H1 (cell line): Measurements from ENCODE around the gene RHBDF2. TPM values are rescaled to one million over a fixed set of nuclear protein-coding genes. Genes with fewer than 3 reads are reported as not detected.
A peak's percentile ranks its signal among the peaks of the same experiment; 100 is the strongest.

Source experiments
- CTCF ChIA-PET: fragments of 300-600 bp; sonication (Branson Sonifier 250); formaldehyde crosslinking; loops from one replicate; lab custom pipeline; 2021; ENCODE audit not compliant: partially characterized antibody; lab: Charles Lee
- POLR2A ChIA-PET: fragments of 300-600 bp; sonication (Branson Sonifier 250); formaldehyde crosslinking; loops from one replicate; lab custom pipeline; 2021; ENCODE audit warnings: inconsistent platforms; ENCODE audit not compliant: partially characterized antibody; lab: Charles Lee
- DNase-seq, 2 experiments: peaks; one replicate each; pipeline versions ENCODE4 v3.0.0 to v3.0.0-alpha.2; 2010 to 2022; ENCODE audit warnings: low spot score in 2 of 2, low read depth in 1 of 2, mixed read lengths in 1 of 2
- FAIRE-seq: peaks from 2 replicates; lab custom pipeline; 2011; peaks lifted over from hg19 to GRCh38; lab: Jason Lieb, UNC
- H2AFZ ChIP-seq: 2 replicates; pipeline ENCODE4 v1.8.1; 2012; ENCODE audit warnings: low read length, inconsistent platforms
- H2AK5ac ChIP-seq: 2 replicates; pipeline ENCODE4 v1.6.1; 2013; ENCODE audit warnings: low read depth, low read length
- H2BK120ac ChIP-seq: replicated peaks from 2 replicates; pipeline ENCODE3; 2013; ENCODE audit warnings: low read depth, low read length, inconsistent platforms
- H2BK12ac ChIP-seq: 2 replicates; pipeline ENCODE4 v1.6.1; 2013; ENCODE audit warnings: low read depth, low read length
- H2BK15ac ChIP-seq: 2 replicates; pipeline ENCODE4 v1.6.1; 2013; ENCODE audit warnings: low read length
- H2BK20ac ChIP-seq: 2 replicates; pipeline ENCODE4 v1.6.1; 2013; ENCODE audit warnings: low read length
- H2BK5ac ChIP-seq: 2 replicates; pipeline ENCODE4 v1.6.1; 2013; ENCODE audit warnings: low read depth, low read length
- H3K14ac ChIP-seq: 2 replicates; pipeline ENCODE4 v1.6.1; 2013; ENCODE audit warnings: inconsistent platforms; ENCODE audit not compliant: insufficient read length
- H3K18ac ChIP-seq: 2 replicates; pipeline ENCODE4 v1.6.1; 2013; ENCODE audit warnings: low read length; ENCODE audit errors: extremely low read depth
- H3K23ac ChIP-seq: 2 replicates; pipeline ENCODE4 v1.6.1; 2013; ENCODE audit warnings: inconsistent platforms; ENCODE audit not compliant: insufficient read length
- H3K23me2 ChIP-seq: 2 replicates; pipeline ENCODE4 v1.6.1; 2013; ENCODE audit warnings: low read depth, low read length
- H3K27ac ChIP-seq: 2 replicates; pipeline ENCODE4 v1.6.1; 2011; ENCODE audit warnings: low read depth, low read length, inconsistent platforms
- H3K27me3 ChIP-seq, 4 experiments: replicated peaks in 1 of 4; 1 replicate in 1 of 4; 2 replicates in 3 of 4; pipeline versions ENCODE4 v1.6.1 to v1.8.1; 2011 to 2013; ENCODE audit warnings: low read length in 3 of 4, mild to moderate bottlenecking in 3 of 4, inconsistent platforms in 2 of 4, mixed read lengths in 2 of 4, moderate library complexity in 1 of 4; ENCODE audit not compliant: control insufficient read depth in 3 of 4, insufficient read depth in 3 of 4; ENCODE audit errors: extremely low read depth in 1 of 4
- H3K36me3 ChIP-seq, 4 experiments: 2 replicates each; pipeline versions ENCODE4 v1.6.1 to v1.8.1; 2011 to 2013; ENCODE audit warnings: mild to moderate bottlenecking in 4 of 4, low read length in 3 of 4, moderate library complexity in 2 of 4, control low read depth in 1 of 4, inconsistent platforms in 1 of 4; ENCODE audit not compliant: insufficient read depth in 4 of 4, control insufficient read depth in 2 of 4
- H3K4ac ChIP-seq: replicated peaks from 2 replicates; pipeline ENCODE3; 2013; ENCODE audit warnings: low read length, low read depth, mixed read lengths, inconsistent platforms; ENCODE audit not compliant: insufficient read length
- H3K4me1 ChIP-seq, 4 experiments: replicated peaks in 1 of 4; 1 replicate in 1 of 4; 2 replicates in 3 of 4; pipeline versions ENCODE4 v1.6.1 to v1.8.1; 2011 to 2013; ENCODE audit warnings: low read length in 3 of 4, inconsistent platforms in 2 of 4, mixed read lengths in 1 of 4; ENCODE audit not compliant: insufficient read depth in 4 of 4, control insufficient read depth in 3 of 4
- H3K4me2 ChIP-seq, 2 experiments: 2 replicates each; pipeline versions ENCODE4 v1.6.1 to v1.8.1; 2011 to 2013; ENCODE audit warnings: low read depth in 2 of 2, low read length in 2 of 2, control low read depth in 1 of 2, inconsistent platforms in 1 of 2, mild to moderate bottlenecking in 1 of 2; ENCODE audit not compliant: insufficient read depth in 1 of 2
- H3K4me3 ChIP-seq, 4 experiments: fragments of 200-600, 300-600 bp in 1 of 4; sonication (generic), shearing (Covaris generic), sonication (Bioruptor Twin) in 1 of 4; 2 replicates each; pipeline versions ENCODE4 v1.5.1 to v1.8.1; 2011 to 2016; ENCODE audit warnings: low read length in 4 of 4, low read depth in 3 of 4, control low read depth in 2 of 4, inconsistent platforms in 2 of 4, mild to moderate bottlenecking in 2 of 4, mixed read lengths in 1 of 4, moderate library complexity in 1 of 4; ENCODE audit not compliant: insufficient read depth in 2 of 4; ENCODE audit errors: extremely low read depth in 1 of 4
- H3K56ac ChIP-seq: replicated peaks from 2 replicates; pipeline ENCODE3; 2013; ENCODE audit warnings: low read depth, mild to moderate bottlenecking, mixed read lengths, low read length, inconsistent platforms; ENCODE audit not compliant: insufficient read length
- H3K79me1 ChIP-seq: 2 replicates; pipeline ENCODE4 v1.6.1; 2013; ENCODE audit warnings: low read depth, low read length, control low read depth
- H3K79me2 ChIP-seq, 2 experiments: 2 replicates each; pipeline versions ENCODE4 v1.6.1 to v1.8.1; 2012 to 2013; ENCODE audit warnings: low read length in 2 of 2, mild to moderate bottlenecking in 2 of 2, inconsistent platforms in 1 of 2; ENCODE audit not compliant: insufficient read depth in 2 of 2, control insufficient read depth in 1 of 2
- H3K9ac ChIP-seq, 4 experiments: replicated peaks in 1 of 4; 1 replicate in 1 of 4; 2 replicates in 3 of 4; pipeline versions ENCODE4 v1.6.1 to v1.8.1; 2011 to 2013; ENCODE audit warnings: low read depth in 3 of 4, low read length in 3 of 4, control low read depth in 2 of 4, mild to moderate bottlenecking in 2 of 4, moderate library complexity in 2 of 4, inconsistent platforms in 1 of 4; ENCODE audit errors: extremely low read depth in 1 of 4
- H3K9me3 ChIP-seq, 2 experiments: 2 replicates each; pipeline versions ENCODE4 v1.6.1 to v1.8.1; 2012 to 2013; ENCODE audit warnings: mild to moderate bottlenecking in 2 of 2, moderate library complexity in 2 of 2, control low read depth in 1 of 2, inconsistent platforms in 1 of 2, low read depth in 1 of 2, low read length in 1 of 2, mixed read lengths in 1 of 2; ENCODE audit not compliant: insufficient read depth in 2 of 2
- H4K20me1 ChIP-seq, 2 experiments: replicated peaks in 1 of 2; 2 replicates each; pipeline versions ENCODE3 to v1.8.1; 2011 to 2013; ENCODE audit warnings: inconsistent platforms in 2 of 2, low read length in 2 of 2, mild to moderate bottlenecking in 1 of 2; ENCODE audit not compliant: insufficient read depth in 2 of 2, control insufficient read depth in 1 of 2
- H4K5ac ChIP-seq: 2 replicates; pipeline ENCODE4 v1.6.1; 2013; ENCODE audit warnings: low read length, low read depth, mixed read lengths, inconsistent platforms; ENCODE audit not compliant: insufficient read length
- H4K8ac ChIP-seq: 2 replicates; pipeline ENCODE4 v1.8.0; 2013; ENCODE audit warnings: mild to moderate bottlenecking, moderate library complexity, low read length, inconsistent platforms; ENCODE audit not compliant: insufficient read depth; ENCODE audit errors: extremely low read depth
- H4K91ac ChIP-seq: replicated peaks from 2 replicates; pipeline ENCODE3; 2013; ENCODE audit warnings: low read length, mixed read lengths, inconsistent platforms; ENCODE audit not compliant: insufficient read length
- EGR1 ChIP-seq: IDR thresholded peaks from 2 replicates; pipeline ENCODE4 v1.6.1; 2011; ENCODE audit warnings: low read depth, low read length, borderline replicate concordance
- MAFK ChIP-seq: IDR thresholded peaks from 2 replicates; pipeline ENCODE4 v1.6.1; 2012; ENCODE audit warnings: low read depth, mild to moderate bottlenecking, improper control_type of control experiment, low read length
- POLR2A ChIP-seq, 2 experiments: IDR thresholded peaks; 1 replicate in 1 of 2; 2 replicates in 1 of 2; pipeline ENCODE4 v1.6.1; 2011; ENCODE audit warnings: low read depth in 2 of 2, low read length in 2 of 2, mild to moderate bottlenecking in 2 of 2; ENCODE audit errors: control extremely low read depth in 1 of 2
- SIN3A ChIP-seq, 2 experiments: IDR thresholded peaks in 1 of 2; conservative IDR thresholded peaks in 1 of 2; 2 replicates each; pipeline ENCODE4 v1.6.1; 2011 to 2012; ENCODE audit warnings: low read length in 2 of 2, improper control_type of control experiment in 1 of 2, low read depth in 1 of 2, mild to moderate bottlenecking in 1 of 2
- TAF1 ChIP-seq: IDR thresholded peaks from 2 replicates; pipeline ENCODE4 v1.6.1; 2011; ENCODE audit warnings: mild to moderate bottlenecking, low read depth, low read length
- WGBS, 2 experiments: shearing (Covaris generic) in 1 of 2; methylation state at CpG; one replicate each; pipeline versions ENCODE4 v1.1.6 to v1.1.7; 2013 to 2015; ENCODE audit warnings: low lambda C conversion rate in 2 of 2, mixed read lengths in 2 of 2, inconsistent platforms in 1 of 2, low coverage in 1 of 2, missing lambda C conversion rate in 1 of 2; ENCODE audit not compliant: insufficient replicate concordance in 2 of 2, insufficient coverage in 1 of 2, insufficient read length in 1 of 2; ENCODE audit errors: extremely low coverage in 1 of 2, missing lambda C conversion rate in 1 of 2; 5-methylcytosine and 5-hydroxymethylcytosine counted together
- long read RNA-seq, 2 experiments: library from RNA in 1 of 2; library from capped mRNA in 1 of 2; stranded (forward); transcript quantifications; one replicate each; pipeline ENCODE4 v2.0.0, GENCODE V29; 2021; ENCODE audit warnings: inconsistent platforms in 1 of 2
- polyA minus RNA-seq, 3 experiments: library from RNA; depleted of rRNA, polyadenylated mRNA; stranded (reverse); fragments of >200 nt; gene quantifications; 1 replicate in 2 of 3; 2 replicates in 1 of 3; pipeline ENCODE4 v1.2.3, GENCODE V29; 2011
- polyA plus RNA-seq, 7 experiments: library from polyadenylated mRNA; depleted of rRNA in 3 of 7; stranded (reverse) in 5 of 7; unstranded in 2 of 7; fragments of >200 nt in 5 of 7; fragments of 200-250 nt in 2 of 7; gene quantifications; 1 replicate in 5 of 7; 2 replicates in 1 of 7; 4 replicates in 1 of 7; pipeline versions ENCODE4 v1.2.1 to v1.2.3, GENCODE V29; 2011 to 2013; ENCODE audit warnings: missing spikeins in 2 of 7, mixed read lengths in 2 of 7
- total RNA-seq: library from RNA; stranded (reverse); fragmentation: NEBNext Ultra II Directional; extraction: Animal tissue kit (Norgen Biotek cat#: 25700); gene quantifications from 2 replicates; pipeline ENCODE4 v1.2.1, GENCODE V29; 2021
- TF ChIP-seq, protein P1 (sequence below): IDR thresholded peaks from 2 replicates; pipeline ENCODE4 v1.6.1; 2012; ENCODE audit warnings: low read length, inconsistent platforms

Gene RHBDF2
- total RNA-seq, result 25.9 and 26.2 TPM in 2 replicates
- 21.2 and 27.9 TPM in 2 replicates for polyA plus RNA-seq (2011; rRNA removed)
- 15.5 TPM for polyA plus RNA-seq (2011; cell fraction: cytosol; rRNA removed)
- 46.6 TPM for polyA plus RNA-seq (2011; cell fraction: nucleus; rRNA removed)
- polyA plus RNA-seq (2012, experiment 1 of 2), result 16.4 to 25.4 TPM (median 22.4 TPM) in 4 replicates
- 15.6 TPM for polyA plus RNA-seq (2012, experiment 2 of 2)
- 30.8 TPM for polyA plus RNA-seq (2013, experiment 1 of 2)
- polyA plus RNA-seq (2013, experiment 2 of 2), result 30.3 TPM
- polyA minus RNA-seq (2011; rRNA and poly(A)+ RNA removed), result 12.5 and 16.5 TPM in 2 replicates
- 16.4 TPM for polyA minus RNA-seq (2011; cell fraction: cytosol; rRNA and poly(A)+ RNA removed)
- 22.9 TPM for polyA minus RNA-seq (2011; cell fraction: nucleus; rRNA and poly(A)+ RNA removed)
- long read RNA-seq, experiment 1, partial matches to known transcripts, result 2 of 5 reads
- long read RNA-seq, experiment 1, other reads (novel, unspliced or antisense), result 3 of 5 reads
- long read RNA-seq, experiment 2, partial matches to known transcripts, result 1 of 1 reads
- long read RNA-seq, experiment 2, other reads (novel, unspliced or antisense), result 0 of 1 reads

DNA sequence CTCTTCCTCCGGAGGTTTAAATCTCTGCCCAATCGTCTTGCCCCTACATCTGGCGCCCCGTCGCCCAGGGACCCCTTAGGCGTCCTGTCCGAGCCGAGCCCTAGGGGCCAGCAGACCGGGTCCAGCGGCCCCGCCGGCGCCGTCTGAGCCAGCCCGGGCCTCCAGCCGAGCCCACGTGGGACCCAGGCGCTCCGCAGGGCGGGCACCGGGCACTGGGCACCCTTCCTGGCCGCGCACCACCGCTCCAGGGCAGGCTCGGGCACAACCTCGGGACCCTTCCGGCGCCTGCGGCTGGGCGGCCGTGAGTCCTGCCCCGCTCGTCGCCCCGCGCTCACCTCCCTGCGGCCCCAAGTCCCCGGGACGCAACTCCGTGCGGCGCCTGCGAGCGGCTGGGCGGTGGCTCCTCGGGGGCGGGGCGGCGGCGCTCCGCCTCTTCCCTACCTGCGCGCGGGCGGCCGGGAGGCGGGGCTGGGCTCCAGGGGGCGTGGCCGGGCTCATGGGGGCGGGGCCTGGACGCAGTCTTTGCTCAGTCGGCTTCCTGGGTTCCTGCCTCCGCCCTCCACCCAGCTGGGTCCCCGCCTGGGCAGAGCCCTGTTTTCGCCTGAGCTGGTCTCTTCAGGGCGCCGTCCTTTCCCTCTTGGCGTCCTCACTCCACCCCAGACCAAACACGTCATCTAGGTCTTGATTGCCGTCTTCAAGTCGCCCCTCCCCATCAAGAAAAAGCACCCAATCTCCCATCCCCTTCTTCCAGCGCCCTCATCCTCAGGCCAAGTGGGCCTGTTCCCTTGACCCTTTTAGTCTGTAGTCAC, at the start of gene RHBDF2:
Gene RHBDF2 (minus strand): TSS at position 406 of the 809 bp plus-strand sequence. CDS start 19,899 bp downstream, outside the sequence.
- ChIA-PET POLR2A (interaction anchor here (1.1 to 3.8 kb wide), 3 partner anchors 39 to 57 kb away, joined by 3 to 15 read pairs (median 8); partner anchors contain the start of gene PRCD), CTCF (interaction anchor here (0.9 to 20.2 kb wide), 10 partner anchors 14 to 113 kb away, joined by 3 to 446 read pairs (median 7); partner anchors contain the start of genes AANAT and UBE2O)
- Histone ChIP-seq H3K23me2 (peaks cover 7% of the 10 kb centered on the region; the same call in 1 of the 2 replicates), H2BK12ac (peak within 1 kb of the TSS; percentile 71; the same call in 1 of the 2 replicates), H3K4me1 (peaks cover 11 to 43% (median 34%) of the 10 kb centered on the region in 4 experiments), H3K4me3 (peak within 1 kb of the TSS; percentile 62 to 82 (median 76)), H3K36me3 (no peaks in the 10 kb centered on the region), H3K23ac (no peak within 1 kb of the TSS), H3K9me3 (no peaks in the 10 kb centered on the region), H3K56ac (no peak within 1 kb of the TSS), H4K8ac (peak within 1 kb of the TSS; percentile 69), H3K18ac (peak within 1 kb of the TSS; percentile 89), H2BK15ac (0 out of 2 replicates have a peak within 1 kb of the TSS, but pooled peaks have one; percentile 95), H4K91ac (peak within 1 kb of the TSS; percentile 12), H3K79me1 (peaks cover 8% of the 10 kb centered on the region), H3K4ac (peak within 1 kb of the TSS; percentile 61), H2AK5ac (no peak within 1 kb of the TSS), H3K27ac (no peak within 1 kb of the TSS), H4K5ac (peak within 1 kb of the TSS; percentile 30), H2AFZ (peak within 1 kb of the TSS; percentile 96; the same call in 1 of the 2 replicates), H2BK5ac (peak within 1 kb of the TSS; percentile 27; the same call in 1 of the 2 replicates), H3K9ac (peak within 1 kb of the TSS; percentile 22 to 83 (median 60); a peak in 6 of 7 replicates), H3K79me2 (peaks cover 0 to 6% of the 10 kb centered on the region in 2 experiments; a peak in 2 of 4 replicates), H4K20me1 (peaks cover 4 to 17% of the 10 kb centered on the region in 2 experiments), H3K27me3 (no peaks in the 10 kb centered on the region), H2BK20ac (no peak within 1 kb of the TSS), H3K4me2 (peak within 1 kb of the TSS; percentile 81 to 85), H3K14ac (no peak within 1 kb of the TSS), H2BK120ac (no peak within 1 kb of the TSS)
- 3% methylated on average over 54 of the region's 72 CpGs; no CpG with 5 or more reads in 1 of the 2 experiments for WGBS, 2 experiments
- DNase-seq, result peak; percentile 65 to 100
- FAIRE-seq, result no peak
- TF ChIP-seq, protein P1, sequence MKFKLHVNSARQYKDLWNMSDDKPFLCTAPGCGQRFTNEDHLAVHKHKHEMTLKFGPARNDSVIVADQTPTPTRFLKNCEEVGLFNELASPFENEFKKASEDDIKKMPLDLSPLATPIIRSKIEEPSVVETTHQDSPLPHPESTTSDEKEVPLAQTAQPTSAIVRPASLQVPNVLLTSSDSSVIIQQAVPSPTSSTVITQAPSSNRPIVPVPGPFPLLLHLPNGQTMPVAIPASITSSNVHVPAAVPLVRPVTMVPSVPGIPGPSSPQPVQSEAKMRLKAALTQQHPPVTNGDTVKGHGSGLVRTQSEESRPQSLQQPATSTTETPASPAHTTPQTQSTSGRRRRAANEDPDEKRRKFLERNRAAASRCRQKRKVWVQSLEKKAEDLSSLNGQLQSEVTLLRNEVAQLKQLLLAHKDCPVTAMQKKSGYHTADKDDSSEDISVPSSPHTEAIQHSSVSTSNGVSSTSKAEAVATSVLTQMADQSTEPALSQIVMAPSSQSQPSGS, result no peak
- peak in 1 of 2 experiments; percentile 71; a peak in 2 of 3 replicates for TF ChIP-seq POLR2A (IDR thresholded peaks at IDR 0.05; ENCODE audit: control extremely low read depth in 1 of 2, low read depth in 2 of 2, low read length in 2 of 2)
- TF ChIP-seq SIN3A (conservative IDR thresholded peaks at IDR 0.05 in 1 of 2, IDR thresholded peaks at IDR 0.05 in 1 of 2; ENCODE audit: low read depth in 1 of 2, low read length in 2 of 2), result peak in 1 of 2 experiments; percentile 81; a peak in 2 of 4 replicates
- TF ChIP-seq EGR1, result no peak
- TF ChIP-seq MAFK, result no peak
- TF ChIP-seq TAF1, result peak; percentile 57; the same call in 1 of the 2 replicates
